Hematopoietic multipotent progenitor cell treated with erythropoietin and hydrocortisone succinate and interleukin-3 and kit ligand, for 8 days (in vitro differentiated cells): Measurements from ENCODE around the gene NSMCE4A.
"Not testable (repeated sequence)": the region's sequence is repeated elsewhere in the genome, so short reads cannot be mapped to it uniquely, and the experiment has no call there.

ENCODE experiments used
- DNase-seq: peaks from one replicate; pipeline ENCODE4 v3.0.0-alpha.2; 2015

NSMCE4A gene

DNA sequence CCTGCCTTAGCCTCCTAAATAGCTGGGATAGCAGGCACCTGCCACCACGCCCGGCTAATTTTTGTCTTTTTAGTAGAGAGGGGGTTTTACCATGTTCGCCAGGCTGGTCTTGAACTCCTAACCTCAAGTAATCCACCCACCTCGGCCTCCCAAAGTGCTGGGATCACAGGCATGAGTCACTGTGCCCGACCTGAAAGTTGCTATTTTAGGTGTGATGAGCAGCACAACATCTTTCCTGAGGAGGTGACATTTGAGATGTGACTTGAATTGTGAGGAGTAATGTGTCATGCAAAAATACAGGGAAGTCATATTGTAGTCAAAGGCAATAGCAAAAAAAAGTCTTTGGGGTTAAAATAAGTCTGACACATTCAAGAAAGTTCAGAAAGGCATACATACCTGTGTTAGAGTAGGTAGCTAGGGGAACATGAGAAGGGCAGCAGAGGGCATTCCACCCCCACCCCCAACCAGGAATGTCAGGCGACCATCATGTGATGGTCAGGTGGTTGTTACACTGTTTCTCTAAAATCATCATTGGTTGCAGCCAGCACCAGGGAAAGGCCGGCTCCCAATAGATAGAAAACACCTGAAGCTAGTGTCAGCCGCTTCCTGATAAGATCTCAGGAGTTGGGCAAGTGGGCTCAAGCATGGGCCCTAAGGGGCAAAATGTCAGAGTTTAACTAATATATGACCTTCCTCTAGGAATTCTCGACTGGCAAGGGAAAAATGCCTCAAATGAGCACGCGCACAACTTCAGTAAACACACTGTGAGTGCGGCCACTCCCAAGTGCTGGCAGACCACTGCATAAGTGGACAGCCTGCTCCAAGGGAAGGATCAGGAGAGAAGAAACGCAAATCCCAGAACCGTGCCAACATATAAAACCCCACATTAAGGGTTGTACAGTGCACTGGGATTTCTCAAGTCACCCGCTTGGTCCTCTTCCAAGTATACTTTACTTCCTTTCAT lies 13.6 kb upstream of the NSMCE4A start, which contains the start of gene TACC2:
Gene TACC2, plus strand, starts transcription at position 803 of the 964 bp plus-strand sequence. CDS start 32,819 bp downstream, outside the sequence.
- no peak for DNase-seq

DNA sequence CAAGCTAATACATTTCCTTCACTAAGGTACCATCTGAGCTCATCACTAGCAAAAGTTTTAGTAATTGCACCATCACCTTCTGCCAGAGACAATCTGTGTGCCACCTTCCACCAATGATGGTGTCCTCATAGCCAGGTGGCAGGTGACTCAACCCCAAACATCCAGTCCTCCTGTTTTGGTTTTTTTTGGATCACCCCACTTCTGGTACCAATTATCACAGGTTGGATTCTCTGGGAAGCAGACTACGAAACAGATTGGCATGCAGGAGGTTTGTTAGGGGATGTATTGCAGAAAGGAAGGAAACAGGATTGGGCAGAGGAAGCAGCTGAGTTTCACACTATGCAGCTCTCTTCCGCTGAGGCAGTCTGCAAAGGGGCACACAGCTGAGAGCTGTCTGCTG lies 9.4 kb upstream of the NSMCE4A start:
- no peak for DNase-seq

DNA sequence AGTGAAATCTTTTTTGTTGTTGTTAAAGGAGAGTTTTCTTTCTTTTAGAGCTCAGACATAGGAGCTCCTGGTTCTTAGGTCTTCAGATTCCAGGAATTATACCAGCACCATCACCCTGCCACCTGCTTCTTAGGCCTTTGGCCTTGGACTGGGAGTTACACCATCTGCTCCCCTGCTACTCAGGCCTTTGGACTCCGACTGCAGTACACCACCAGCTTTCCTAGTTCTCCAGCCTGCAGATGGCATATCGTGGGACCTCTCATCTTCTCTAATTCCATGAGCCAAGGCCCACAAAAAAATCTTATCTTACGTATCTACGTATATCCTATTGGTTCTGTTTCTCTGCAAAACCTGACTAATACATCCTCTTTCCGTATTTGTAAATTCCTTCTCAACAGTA lies 8.8 kb upstream of the NSMCE4A start:
- no peak for DNase-seq

DNA sequence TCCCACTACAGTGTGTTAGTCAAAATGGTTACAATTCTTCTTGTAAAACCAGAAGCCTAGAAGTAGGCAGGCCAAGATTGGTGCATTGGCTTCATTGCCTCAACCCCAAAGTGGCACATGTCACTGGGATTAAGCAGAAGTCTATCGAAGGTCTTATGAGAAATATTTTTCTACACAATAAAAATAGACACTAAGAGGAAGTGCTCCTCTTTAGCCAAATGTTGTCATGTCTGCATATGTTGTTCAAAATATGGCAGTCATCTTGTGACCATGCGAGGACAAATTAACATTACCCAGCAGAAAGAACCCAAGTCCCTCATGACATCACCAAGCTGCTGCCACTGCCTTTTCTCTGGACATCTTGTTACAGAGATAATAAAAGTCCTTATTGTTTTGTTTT lies 6.3 kb upstream of the NSMCE4A start:
- DNase-seq = no peak

DNA sequence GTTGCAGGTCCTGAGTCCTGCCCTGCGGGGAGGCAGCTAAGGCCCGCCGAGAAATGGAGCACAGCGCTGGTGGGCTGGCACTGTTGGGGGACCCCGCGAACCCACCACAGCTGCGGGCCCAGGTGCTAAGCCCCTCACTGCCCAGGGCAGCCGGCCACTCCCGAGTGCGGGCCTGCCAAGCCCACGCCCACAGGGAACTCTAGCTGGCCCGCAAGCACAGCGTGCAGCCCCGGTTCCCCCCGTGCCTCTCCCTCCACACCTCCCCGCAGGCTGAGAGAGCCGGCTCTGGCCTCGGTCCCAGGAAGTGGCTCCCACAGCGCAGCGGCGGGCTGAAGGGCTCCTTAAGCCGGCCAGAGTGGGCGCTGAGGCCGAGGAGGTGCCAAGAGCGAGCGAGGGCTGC lies 3.5 kb upstream of the NSMCE4A start:
- no peak for DNase-seq

DNA sequence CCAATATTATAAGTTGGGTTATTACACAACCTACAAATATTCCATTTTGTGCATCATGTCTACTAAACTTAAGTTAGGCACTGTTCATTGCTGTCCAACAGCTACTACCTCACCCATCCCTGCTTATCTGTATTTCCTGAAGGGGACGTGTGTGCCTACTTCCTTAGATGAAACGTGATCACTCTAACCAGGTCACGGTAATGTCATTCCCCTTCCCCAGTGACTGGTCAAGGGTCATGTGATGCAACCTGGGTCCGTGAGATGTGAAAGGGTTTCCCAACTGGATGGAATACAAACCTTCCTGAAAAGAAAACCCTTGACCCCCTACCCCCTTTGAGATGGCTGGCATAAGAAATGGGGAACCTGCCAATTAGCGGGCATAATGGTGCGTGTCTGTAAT lies 1.6 kb upstream of the NSMCE4A start:
- no peak for DNase-seq

DNA sequence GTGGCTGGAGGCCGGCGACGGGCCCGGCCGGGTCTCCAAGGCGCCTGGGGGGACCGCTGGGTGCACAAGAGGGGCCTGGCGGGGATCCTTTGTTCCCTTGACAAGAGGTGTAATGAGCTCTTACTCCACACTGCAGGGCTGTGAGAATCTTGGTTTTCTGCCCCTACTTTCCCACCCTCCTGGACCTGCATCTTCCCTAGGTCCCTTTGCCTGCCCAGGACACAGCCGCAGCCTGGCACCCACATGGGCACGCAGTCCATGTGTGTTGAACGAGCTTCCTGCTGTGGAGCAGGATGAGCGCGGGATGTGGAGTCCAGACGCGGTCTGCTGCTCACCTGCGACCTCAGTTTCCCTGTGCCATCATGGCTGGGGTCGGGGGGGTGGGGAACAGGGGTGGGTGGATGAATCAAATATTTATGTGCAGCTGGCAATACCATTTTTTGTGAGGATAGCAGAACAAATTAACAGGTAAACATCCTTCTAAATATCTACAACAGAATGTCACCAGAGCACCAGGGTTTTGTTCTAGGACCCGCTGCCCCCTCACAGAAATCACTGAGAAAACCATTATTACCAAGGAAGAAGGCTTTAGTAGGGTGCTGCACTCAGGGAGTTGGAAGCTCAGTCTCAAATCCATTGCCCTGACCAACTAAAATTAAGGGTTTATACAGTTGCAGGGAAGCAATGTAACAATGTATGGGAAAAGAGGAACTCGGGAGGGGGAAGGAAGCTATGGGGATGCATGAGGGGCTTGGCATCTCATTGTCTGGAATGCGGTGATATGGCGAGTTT lies 474 bp upstream of the NSMCE4A start:
- DNase-seq = no peak

DNA sequence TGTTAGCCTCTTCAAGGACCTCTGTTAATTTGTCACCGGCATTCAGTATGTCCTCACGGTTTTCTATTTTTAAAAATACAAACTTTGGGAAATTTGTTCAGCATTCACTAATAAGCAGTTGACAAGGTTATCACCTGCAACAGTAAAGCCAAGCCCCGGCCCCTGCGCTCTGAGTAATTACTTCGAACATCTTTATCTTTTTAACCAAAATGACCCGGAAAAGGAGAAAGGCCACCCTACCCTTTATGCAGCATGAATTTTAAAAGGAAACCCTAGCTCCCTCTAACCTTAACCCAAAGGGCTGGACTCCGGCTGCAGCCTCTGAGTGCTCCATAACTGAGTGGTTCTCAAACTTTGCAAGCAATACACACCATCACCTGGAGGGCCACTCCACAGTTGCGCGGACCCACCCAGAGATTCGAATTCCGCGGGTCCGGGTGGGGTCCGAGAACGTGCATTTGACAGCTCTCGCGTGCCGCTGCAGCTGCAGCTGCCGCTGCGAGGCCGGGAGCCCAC lies 940 bp downstream of the NSMCE4A start:
- no peak for DNase-seq

DNA sequence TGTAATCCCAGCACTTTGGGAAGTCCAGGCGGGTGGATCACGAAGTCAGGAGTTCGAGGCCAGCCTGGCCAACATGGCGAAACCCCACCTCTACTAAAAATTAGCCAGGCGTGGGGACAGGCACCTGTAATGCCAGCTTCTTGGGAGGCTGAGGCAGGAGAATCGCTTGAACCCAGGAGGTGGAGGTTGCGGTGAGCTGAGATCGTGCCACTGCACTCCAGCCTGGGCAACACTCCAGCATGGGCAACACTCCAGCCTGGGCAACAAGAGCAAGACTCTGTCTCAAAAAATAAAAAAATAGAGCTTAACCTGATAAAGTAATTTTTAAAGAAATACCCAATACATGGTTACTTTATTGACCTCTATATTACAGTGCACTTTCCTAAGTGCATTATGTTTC lies 5.9 kb downstream of the NSMCE4A start:
- not testable (repeated sequence) for DNase-seq

DNA sequence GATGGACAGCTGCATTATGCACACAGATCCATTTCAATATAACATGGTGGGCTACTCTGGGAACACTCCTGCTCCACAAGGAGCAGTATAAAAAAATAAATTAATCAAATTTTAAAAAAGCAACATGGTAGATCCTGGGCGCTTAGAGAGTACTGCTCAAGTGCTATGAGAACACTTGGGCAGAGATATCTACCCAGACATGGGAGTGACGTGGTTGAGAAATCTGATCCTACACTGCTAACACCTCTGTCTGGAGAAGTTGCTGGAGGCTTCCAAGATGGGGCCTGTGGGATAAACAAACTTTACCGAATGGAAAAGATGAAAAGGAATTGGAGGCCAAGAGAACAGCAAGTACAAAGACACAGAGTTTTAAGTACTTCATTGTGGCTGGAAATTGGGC lies 9.0 kb downstream of the NSMCE4A start:
- DNase-seq = no peak

DNA sequence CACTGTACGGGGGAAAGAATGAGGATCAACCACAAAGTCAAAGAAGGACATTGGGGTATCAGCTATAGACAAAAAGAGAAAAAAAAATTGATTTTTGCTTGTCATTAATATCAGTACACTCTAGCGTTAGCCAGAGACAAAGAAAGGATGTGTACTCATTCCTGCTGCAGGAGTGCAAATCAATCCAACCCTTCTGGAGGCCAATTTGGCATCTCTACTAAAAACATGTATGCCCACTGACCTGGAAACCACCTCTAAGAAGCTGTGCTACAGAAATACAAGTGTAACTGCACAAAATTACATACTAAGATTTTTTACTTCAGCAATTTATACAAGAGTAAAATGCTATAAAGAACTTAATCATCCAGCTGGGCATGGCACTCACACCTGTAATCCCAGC lies 13.6 kb downstream of the NSMCE4A start:
- DNase-seq = no peak

DNA sequence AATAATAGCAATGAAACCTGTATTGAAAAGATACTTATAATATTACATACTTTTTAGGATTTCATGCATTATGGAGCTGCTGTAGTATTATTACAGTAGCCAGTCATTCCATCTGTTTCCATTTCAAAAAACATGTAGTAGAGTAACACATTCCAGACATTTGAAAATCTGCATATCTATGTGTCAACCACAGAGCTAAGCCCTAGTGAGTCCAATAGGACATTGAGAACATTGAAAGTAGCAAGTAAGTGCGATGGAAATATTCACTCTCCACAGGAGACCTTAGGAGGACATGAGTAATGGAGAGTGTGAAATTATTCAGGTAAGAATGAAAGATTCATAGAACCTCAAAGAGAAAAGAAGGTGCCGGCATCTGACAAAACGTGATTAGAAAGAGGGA lies 15.3 kb downstream of the NSMCE4A start:
- DNase-seq = no peak

DNA sequence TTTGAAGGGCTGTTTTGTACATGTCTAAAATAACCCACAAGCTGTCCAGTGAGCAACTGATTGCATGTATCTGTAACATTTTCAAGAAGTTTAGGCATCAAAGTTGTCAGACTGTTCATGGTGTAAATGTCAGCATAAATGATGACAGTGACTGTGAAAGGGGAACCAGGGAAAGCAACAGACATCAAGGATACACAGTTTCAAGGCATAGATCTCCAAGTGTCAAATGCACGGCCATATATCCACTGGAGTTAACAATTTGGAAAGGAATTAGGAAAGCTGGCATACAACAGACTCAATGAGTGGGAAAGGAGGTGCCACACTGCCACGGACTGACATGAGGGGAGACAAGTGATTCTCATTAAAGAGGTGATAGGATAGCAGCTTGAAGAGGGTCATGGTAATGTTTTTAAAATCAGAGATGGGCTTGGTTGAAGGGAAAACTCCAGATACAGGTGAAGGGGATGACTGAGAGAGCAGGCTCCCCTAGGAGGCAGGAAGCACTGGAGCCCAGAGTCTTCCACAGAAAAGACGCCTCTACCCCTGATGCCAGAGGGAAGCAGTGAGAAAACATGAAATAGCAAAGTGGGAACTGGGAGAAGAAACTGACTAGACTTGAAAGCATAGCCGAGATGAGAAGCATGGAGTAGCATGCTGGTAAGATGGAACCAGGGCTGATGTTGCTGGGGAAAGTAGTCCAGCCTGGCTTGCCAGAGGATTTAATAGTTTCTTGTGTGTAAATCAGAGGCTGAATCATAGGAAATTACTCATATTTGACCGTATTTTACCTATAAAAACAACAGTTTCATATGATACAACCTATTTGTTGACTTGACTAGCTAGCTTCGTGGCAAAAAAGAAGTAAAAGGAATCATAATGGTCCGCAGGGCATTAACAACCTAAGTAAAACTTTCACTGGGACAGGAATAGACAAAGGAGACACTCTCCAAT lies 18.6 kb downstream of the NSMCE4A start:
- DNase-seq = no peak

DNA sequence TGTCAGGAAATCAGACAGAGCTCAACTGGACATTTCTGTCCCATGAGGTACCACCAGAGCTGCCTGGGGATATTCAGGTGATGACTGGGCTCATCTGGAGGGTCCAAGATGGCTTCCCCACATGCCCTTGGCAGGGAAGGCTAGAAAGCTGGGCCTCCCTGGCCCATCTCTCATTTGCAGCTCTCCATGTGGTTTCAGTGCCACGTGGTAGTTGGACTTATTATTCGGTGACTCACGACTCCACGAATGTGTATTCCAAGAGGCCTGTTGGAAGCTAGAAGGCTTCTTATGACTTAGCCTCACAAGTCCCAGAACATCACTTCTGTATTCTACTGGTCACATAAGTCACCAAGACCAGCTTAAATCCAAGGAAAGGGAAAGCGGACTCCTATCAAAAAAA lies 22.8 kb downstream of the NSMCE4A start:
- no peak for DNase-seq

DNA sequence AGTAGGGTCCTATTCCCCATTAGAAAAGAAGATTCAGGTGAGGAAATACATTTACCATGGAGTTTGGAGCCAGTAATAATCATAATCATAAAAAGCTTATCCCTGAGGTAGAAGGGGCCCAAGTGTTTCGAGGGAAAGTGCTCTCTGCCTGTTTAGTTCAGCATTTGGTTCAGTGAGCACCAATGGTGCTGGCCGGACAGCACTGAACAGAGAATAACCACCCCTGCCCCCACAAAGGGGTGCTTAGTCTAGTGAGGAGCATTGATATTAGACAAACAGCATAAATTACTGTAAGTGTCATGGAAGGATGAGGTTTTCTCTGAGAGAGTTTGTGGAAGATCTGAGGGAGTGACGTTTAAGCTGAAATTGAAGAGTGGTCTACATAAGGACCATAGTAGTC lies 25.6 kb downstream of the NSMCE4A start:
- DNase-seq = no peak

DNA sequence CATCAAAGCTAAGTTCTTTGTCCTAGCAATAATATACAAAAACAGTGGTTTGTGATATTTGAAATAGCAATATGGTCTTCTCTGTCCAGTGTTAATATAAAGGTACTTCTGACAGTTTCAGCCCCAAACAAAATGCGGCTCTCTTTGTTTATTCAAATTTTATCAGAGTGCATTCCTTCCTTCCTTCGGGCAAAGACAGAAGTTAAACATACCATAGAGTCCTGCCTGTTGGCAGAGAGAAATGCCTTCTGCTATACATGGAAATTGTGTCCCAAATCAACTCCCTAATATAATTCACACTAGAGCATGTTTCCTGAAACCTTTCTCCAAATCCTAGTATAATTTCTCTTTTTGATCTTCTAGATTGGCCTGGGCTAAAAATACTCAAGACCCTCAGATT lies 26.0 kb downstream of the NSMCE4A start:
- DNase-seq = no peak

DNA sequence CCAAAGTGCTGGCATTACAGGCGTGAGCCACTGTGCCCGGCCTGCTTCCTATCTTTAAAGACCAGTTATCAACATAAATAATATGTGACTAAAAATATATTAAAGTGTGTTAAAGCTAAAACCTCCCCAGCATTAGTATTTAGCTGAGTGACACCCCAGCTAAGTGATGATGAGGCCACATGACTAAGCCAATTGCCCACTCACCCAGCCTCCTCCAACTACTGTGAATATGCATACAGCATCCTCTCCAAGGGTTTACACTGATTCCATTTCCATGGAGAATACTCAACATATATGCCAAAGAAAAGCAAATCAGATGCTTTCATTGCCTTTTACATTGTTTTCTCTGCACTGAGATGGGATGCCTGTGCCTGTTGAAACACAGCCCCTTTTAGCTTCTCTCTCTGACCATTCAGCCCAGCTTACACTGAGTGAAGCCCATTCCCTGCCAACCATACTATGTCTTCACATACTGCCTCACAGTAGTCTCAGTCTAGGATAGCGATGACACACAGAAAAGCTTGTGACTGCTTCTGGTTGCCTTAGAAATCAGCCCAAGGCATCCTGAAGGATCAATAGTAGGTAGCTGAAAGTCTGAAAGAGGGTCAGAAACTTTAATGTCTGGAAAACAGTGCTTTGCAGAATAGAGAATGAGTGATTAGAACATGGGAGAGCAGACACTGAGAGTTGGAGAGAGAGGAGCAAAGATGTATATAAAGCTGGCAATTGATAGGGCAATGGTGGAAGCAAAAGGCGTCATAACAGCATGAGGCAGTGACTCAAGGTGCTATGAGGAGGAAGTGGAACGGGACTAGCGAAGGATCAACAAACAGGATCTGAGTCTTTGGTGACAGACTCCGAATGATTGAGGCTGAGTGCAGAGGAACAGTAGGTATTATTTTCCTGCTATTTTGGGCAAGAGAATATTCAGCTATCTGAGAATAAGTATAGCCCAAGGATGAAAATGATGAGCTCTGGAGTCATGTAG lies 27.4 kb downstream of the NSMCE4A start:
- no peak for DNase-seq

DNA sequence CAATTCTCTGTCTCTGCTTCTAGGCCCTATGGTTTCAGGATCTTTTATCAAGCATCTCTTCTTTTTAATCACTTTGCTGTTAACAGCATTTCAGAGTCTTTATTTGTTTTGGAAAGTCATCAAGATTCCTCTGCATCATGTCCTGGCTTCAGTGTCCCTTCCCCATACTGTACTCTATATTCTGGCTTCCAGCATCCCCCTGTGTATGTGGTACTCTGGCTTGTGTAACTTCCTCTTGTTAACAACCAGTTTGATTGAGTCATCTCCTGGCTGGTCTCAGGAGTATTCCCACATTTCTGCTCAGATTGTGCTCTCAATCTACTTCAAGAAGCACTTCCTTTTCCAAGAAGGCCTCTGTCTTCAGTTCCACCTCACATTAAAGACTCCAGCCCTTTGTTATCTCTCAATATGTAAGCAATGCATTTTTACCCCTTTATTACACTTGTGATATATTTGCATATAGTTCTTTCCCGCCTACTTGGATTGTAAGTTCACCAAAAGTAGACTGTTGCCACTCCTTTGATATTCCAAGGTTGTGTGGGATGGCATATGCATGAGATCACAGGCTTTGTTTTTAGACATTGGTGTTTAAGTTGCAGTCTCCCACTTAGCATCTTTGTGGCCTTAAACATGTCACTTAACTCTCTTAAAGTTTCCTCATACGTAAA lies 32.1 kb downstream of the NSMCE4A start:
- no peak for DNase-seq

DNA sequence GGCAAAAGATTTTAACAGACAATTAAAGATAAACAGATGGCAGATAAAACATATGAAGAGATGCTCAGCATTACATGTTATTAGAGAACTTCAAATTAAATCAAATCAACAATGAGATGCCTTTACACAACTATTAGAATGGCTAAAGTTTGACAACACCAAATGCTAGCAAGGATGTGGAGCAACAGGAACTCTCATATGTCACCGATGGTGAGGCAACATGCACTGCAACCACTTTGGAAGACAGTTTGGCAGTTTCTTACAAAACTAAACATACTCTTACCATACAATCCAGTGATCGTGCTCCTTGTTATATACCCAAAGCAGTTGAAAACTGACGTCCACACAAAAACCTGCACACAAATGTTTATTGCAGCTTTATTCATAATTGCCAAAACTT lies 33.5 kb downstream of the NSMCE4A start:
- no peak for DNase-seq

DNA sequence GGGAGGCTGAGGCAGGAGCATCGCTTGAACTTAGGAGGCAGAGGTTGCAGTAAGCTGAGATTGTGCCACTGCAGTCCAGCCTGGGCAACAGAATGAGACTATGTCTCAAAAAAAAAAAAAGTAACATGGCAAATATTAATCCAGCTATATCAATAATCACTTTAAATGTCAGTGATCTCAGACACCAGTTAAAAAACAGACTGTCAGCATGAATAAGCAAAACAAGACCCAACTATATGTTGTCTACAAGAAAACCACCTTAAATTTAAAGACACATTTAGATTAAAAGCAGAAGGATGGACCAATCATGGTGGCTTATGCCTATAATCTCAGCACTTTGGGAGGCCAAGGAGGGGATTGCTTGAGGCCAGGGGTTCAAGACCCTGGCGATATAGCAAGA lies 38.7 kb downstream of the NSMCE4A start:
- no peak for DNase-seq

DNA sequence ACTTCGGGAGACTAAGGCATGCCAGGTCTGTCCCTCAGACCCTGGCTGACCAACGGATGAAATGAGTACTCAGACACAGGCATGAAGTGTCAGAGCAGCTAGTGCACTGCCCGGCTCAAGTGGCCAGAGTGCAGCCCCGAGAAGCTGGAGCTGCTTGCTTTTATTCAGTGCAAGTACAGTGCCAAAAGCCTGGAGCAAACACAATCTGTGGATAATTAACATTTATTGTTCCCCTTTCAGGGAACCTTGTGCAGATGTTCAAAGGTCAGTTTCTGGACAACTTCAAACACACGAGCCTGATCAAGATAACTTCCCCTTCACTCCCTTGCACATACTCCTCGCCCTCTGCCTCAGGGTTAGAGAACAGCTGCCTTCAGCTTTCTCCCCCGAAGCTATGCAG lies 39.3 kb downstream of the NSMCE4A start:
- no peak for DNase-seq
